Chondrocyte (in vitro differentiated cells): ENCODE data around the gene HARS1. TPM values are rescaled to one million over a fixed set of nuclear protein-coding genes. Genes with fewer than 3 reads are reported as not detected.

Experiments used
- DNase-seq: peaks from one replicate; pipeline ENCODE4 v3.0.0; 2021; ENCODE audit warnings: mixed read lengths, low spot score
- H3K27ac Mint-ChIP-seq: one replicate; pipeline ENCODE4 v1.8.0; 2021; ENCODE audit warnings: mild to moderate bottlenecking, moderate library complexity, mixed read lengths; ENCODE audit not compliant: unreplicated experiment
- H3K27me3 Mint-ChIP-seq: 2 replicates; pipeline ENCODE4 v1.8.0; 2021; ENCODE audit warnings: low read depth, mixed read lengths
- H3K36me3 Mint-ChIP-seq: 2 replicates; pipeline ENCODE4 v1.8.0; 2021; ENCODE audit warnings: low read depth, mixed read lengths
- H3K4me1 Mint-ChIP-seq: 2 replicates; pipeline ENCODE4 v1.8.0; 2021; ENCODE audit warnings: low read depth, mild to moderate bottlenecking, mixed read lengths
- H3K4me3 Mint-ChIP-seq: one replicate; pipeline ENCODE4 v1.8.0; 2021; ENCODE audit warnings: mild to moderate bottlenecking, moderate library complexity, mixed read lengths; ENCODE audit not compliant: unreplicated experiment
- H3K9me3 Mint-ChIP-seq: 2 replicates; pipeline ENCODE4 v1.8.0; 2021; ENCODE audit warnings: low read depth, mixed read lengths
- total RNA-seq: library from RNA; stranded (reverse); gene quantifications from 3 replicates; pipeline ENCODE4 v1.2.1, GENCODE V29; 2021
- TF ChIP-seq, protein P1 (sequence below): fragments of 200-600 bp; sonication (generic); IDR thresholded peaks from 2 replicates; pipeline ENCODE4 v1.5.0; 2021; ENCODE audit warnings: antibody characterized with exemption, mild to moderate bottlenecking, moderate library complexity

Gene HARS1
- total RNA-seq, 1 donor from 2014 or later = 67.5 TPM

- Mint-ChIP-seq H3K27ac (no peak overlapping the region), H3K4me3 (no peak overlapping the region), H3K27me3 (no peaks in the 10 kb centered on the region), H3K4me1 (peaks cover 7% of the 10 kb centered on the region), H3K9me3 (no peaks in the 10 kb centered on the region), H3K36me3 (no peaks in the 10 kb centered on the region)
- DNase-seq = no peak
- TF ChIP-seq, protein P1, sequence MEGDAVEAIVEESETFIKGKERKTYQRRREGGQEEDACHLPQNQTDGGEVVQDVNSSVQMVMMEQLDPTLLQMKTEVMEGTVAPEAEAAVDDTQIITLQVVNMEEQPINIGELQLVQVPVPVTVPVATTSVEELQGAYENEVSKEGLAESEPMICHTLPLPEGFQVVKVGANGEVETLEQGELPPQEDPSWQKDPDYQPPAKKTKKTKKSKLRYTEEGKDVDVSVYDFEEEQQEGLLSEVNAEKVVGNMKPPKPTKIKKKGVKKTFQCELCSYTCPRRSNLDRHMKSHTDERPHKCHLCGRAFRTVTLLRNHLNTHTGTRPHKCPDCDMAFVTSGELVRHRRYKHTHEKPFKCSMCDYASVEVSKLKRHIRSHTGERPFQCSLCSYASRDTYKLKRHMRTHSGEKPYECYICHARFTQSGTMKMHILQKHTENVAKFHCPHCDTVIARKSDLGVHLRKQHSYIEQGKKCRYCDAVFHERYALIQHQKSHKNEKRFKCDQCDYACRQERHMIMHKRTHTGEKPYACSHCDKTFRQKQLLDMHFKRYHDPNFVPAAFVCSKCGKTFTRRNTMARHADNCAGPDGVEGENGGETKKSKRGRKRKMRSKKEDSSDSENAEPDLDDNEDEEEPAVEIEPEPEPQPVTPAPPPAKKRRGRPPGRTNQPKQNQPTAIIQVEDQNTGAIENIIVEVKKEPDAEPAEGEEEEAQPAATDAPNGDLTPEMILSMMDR = no peak
Measured at GRCh38 chr5:140634103-140634502, 57.1 kb downstream of the HARS1 start.

DNA sequence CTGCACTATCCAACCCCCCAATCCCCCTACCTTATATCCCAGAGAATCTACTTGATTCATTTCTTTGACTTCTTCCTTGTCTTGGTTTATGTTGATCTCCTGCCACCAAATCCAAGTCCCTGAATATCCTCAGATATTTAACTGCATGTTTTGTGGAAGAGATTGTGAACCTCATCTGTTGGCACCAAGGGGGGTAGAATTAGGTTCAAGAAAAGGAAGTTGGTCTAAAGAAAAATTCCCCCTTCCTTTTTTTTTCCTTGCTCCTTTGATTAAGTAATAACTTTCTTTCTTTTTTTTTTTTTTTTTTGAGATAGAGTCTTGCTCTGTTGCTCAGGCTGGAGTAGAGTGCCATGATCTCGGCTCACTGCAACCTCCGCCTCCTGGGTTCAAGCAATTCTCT is 57.7 kb downstream of the HARS1 start:
- no peaks in the 10 kb centered on the region for H3K27me3 Mint-ChIP-seq
- no peaks in the 10 kb centered on the region for H3K36me3 Mint-ChIP-seq
- no peak for DNase-seq
- no peak overlapping the region for H3K4me3 Mint-ChIP-seq
- H3K9me3 Mint-ChIP-seq = no peaks in the 10 kb centered on the region
- peaks cover 3% of the 10 kb centered on the region for H3K4me1 Mint-ChIP-seq
- TF ChIP-seq, protein P1 = no peak
- H3K27ac Mint-ChIP-seq = no peak overlapping the region

GRCh38 chr5:140633021-140633471 is 58.1 kb downstream of the HARS1 start, which contains the start of gene CD14:
Gene CD14, minus strand, starts transcription at chr5:140633175. Its CDS starts 104 bp downstream, at chr5:140633071.
- no peaks in the 10 kb centered on the region for H3K27me3 Mint-ChIP-seq
- H3K4me3 Mint-ChIP-seq = no peak within 1 kb of the TSS
- peaks cover 2% of the 10 kb centered on the region for H3K9me3 Mint-ChIP-seq
- TF ChIP-seq, protein P1 = no peak
- no peaks in the 10 kb centered on the region for H3K36me3 Mint-ChIP-seq
- no peak for DNase-seq
- H3K27ac Mint-ChIP-seq = no peak within 1 kb of the TSS
- H3K4me1 Mint-ChIP-seq = peaks cover 3% of the 10 kb centered on the region

DNA sequence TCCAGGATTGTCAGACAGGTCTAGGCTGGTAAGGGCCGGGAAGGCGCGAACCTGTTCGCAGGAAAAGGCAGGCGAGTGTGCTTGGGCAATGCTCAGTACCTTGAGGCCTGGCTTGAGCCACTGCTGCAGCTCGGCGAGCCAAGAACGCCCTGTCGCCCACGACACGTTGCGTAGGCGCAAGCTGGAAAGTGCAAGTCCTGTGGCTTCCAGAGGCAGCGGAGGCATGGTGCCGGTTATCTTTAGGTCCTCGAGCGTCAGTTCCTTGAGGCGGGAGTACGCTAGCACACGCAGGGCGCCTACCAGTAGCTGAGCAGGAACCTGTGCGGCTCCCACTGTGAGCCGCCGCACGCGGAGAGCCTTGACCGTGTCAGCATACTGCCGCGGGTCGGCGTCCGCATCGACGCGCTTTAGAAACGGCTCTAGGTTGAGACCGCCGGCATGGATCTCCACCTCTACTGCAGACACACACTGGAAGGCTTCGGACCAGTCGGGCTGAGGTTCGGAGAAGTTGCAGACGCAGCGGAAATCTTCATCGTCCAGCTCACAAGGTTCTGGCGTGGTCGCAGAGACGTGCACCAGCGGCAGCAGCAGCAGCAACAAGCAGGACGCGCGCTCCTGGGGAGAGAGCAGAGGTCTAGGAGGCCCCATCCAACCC is 58.7 kb downstream of the HARS1 start:
- no peak overlapping the region for H3K27ac Mint-ChIP-seq
- TF ChIP-seq, protein P1 = no peak
- H3K9me3 Mint-ChIP-seq = peaks cover 6% of the 10 kb centered on the region
- no peak overlapping the region for H3K4me3 Mint-ChIP-seq
- no peaks in the 10 kb centered on the region for H3K27me3 Mint-ChIP-seq
- no peak for DNase-seq
- no peaks in the 10 kb centered on the region for H3K36me3 Mint-ChIP-seq
- peaks cover 3% of the 10 kb centered on the region for H3K4me1 Mint-ChIP-seq

DNA sequence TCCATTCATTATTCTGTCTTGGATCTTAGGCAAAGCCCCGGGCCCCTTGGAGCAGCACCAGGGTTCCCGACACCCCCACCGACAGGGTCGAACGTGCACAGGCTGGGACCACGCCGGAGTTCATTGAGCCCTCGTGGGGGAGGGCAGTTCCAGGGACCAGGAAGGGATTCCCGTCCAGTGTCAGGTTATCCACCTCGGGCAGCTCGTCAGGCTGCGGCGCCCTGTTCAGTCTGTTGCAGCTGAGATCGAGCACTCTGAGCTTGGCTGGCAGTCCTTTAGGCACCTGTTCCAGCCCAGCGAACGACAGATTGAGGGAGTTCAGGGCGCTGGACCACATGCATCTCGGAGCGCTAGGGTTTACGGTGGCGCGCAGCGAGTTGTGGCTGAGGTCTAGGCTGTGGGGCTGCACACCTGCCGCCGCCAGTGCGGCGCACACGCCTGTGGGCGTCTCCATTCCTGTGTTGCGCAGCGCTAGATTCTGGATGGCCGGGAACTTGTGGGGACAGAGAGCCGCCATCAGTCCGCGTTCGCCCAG is 59.3 kb downstream of the HARS1 start:
- peaks cover 10% of the 10 kb centered on the region for H3K9me3 Mint-ChIP-seq
- H3K4me1 Mint-ChIP-seq = peaks cover 3% of the 10 kb centered on the region
- no peak overlapping the region for H3K27ac Mint-ChIP-seq
- DNase-seq = no peak
- H3K27me3 Mint-ChIP-seq = no peaks in the 10 kb centered on the region
- TF ChIP-seq, protein P1 = no peak
- H3K36me3 Mint-ChIP-seq = peaks cover 1% of the 10 kb centered on the region
- H3K4me3 Mint-ChIP-seq = no peak overlapping the region
